HG02870 (cell line): ENCODE measurements around the gene INHA.

ENCODE experiments used
- ATAC-seq: cut with Tn5 transposase; IDR thresholded peaks from one replicate; pipeline ENCODE4 v1.9.1; 2021; ENCODE audit warnings: mild to moderate bottlenecking, moderate library complexity; ENCODE audit not compliant: unreplicated experiment

INHA gene

GRCh38 chr2:219571311-219572236 is 536 bp upstream of the INHA start, which contains the start of gene OBSL1:
Gene OBSL1 (minus strand): TSS chr2:219571539. CDS start chr2:219571232, 307 bp downstream.
- no peak for ATAC-seq

GRCh38 chr2:219573166-219573565 is 1.1 kb downstream of the INHA start:
- ATAC-seq, result no peak

- ATAC-seq, result no peak
Measured at GRCh38 chr2:219574484-219575311, 2.6 kb downstream of the INHA start.

- ATAC-seq, result no peak
Measured at GRCh38 chr2:219575566-219576504, 3.7 kb downstream of the INHA start.

- no peak for ATAC-seq
Measured at GRCh38 chr2:219576505-219577388, 4.6 kb downstream of the INHA start.

GRCh38 chr2:219578811-219579613 is 6.9 kb downstream of the INHA start:
- ATAC-seq, result no peak

- ATAC-seq, result no peak
Measured at GRCh38 chr2:219581346-219581745, 9.2 kb downstream of the INHA start.

GRCh38 chr2:219591091-219591490 is 19.0 kb downstream of the INHA start:
- no peak for ATAC-seq

- ATAC-seq, result no peak
Measured at GRCh38 chr2:219592736-219593135, 20.6 kb downstream of the INHA start.

- no peak for ATAC-seq
Measured at GRCh38 chr2:219593154-219593553, 21.0 kb downstream of the INHA start.

- no peak for ATAC-seq
Measured at GRCh38 chr2:219595256-219595655, 23.1 kb downstream of the INHA start.

- peak; percentile 0 for ATAC-seq
Measured at GRCh38 chr2:219596954-219597551, 24.9 kb downstream of the INHA start.

- peak; percentile 92 for ATAC-seq
Measured at GRCh38 chr2:219597552-219598307, 25.6 kb downstream of the INHA start, which contains the start of gene STK11IP. Gene STK11IP (plus strand): TSS chr2:219597857. CDS start chr2:219598120, 263 bp downstream.

- ATAC-seq, result no peak
Measured at GRCh38 chr2:219598308-219599078, 26.4 kb downstream of the INHA start.

GRCh38 chr2:219603771-219604170 is 31.7 kb downstream of the INHA start:
- ATAC-seq, result no peak

- ATAC-seq, result no peak
Measured at GRCh38 chr2:219605607-219605954, 33.5 kb downstream of the INHA start.

GRCh38 chr2:219607931-219608330 is 35.8 kb downstream of the INHA start:
- no peak for ATAC-seq
